ENCODE measurements around the gene CCDC122. TPM values are rescaled to one million over a fixed set of nuclear protein-coding genes. Genes with fewer than 3 reads are reported as not detected.
"Not testable (repeated sequence)": the region's sequence is repeated elsewhere in the genome, so short reads cannot be mapped to it uniquely, and the experiment has no call there.

The CCDC122 gene
- total and polyA plus RNA-seq, 10 of the 15 experiments (the other 5 are each of a cell fraction or from before 2014, with no cell fraction given), result 1.0 to 4.5 (median 2.9) TPM; not detected in 1

GRCh38 chr13:43830497-43830881 lies 49.1 kb downstream of the CCDC122 start:
- H3K27ac ChIP-seq (ENCODE audit: control insufficient read depth, insufficient read depth), result no peak overlapping the region
- FAIRE-seq (no peak), DNase-seq (ENCODE audit: low read depth, low spot score) (no peak), ATAC-seq (no peak)
- no peak overlapping the region for H2AFZ ChIP-seq (ENCODE audit: control insufficient read depth, low read depth, low read length)
- no peak overlapping the region for H3K4me2 ChIP-seq (ENCODE audit: control insufficient read depth, insufficient read depth)
- ChIA-PET SMC1A (ENCODE audit: uncharacterized antibody, unreplicated experiment) (no interaction called here), CTCF (no interaction called here), RAD21 (ENCODE audit: unreplicated experiment) (no interaction called here), POLR2A (no interaction called here)
- TF ChIP-seq EP300 (IDR thresholded peaks at IDR 0.05; ENCODE audit: borderline replicate concordance in 1 of 2, control insufficient read depth in 1 of 2, low read depth in 2 of 2, low read length in 2 of 2) (no peak), BCL11A (IDR thresholded peaks at IDR 0.05; ENCODE audit: low read depth, low read length) (no peak), BHLHE40 (IDR thresholded peaks at IDR 0.05; ENCODE audit: borderline replicate concordance in 1 of 2, low read depth in 2 of 2, low read length in 1 of 2) (no peak), CHD1 (IDR thresholded peaks at IDR 0.05; ENCODE audit: low read depth, low read length) (no peak), ZNF24 (IDR thresholded peaks at IDR 0.05) (no peak), FOS (IDR thresholded peaks at IDR 0.05; ENCODE audit: borderline replicate concordance, extremely low read depth, insufficient read length) (no peak), E2F4 (IDR thresholded peaks at IDR 0.05; ENCODE audit: low read depth, low read length) (no peak), PAX5 (IDR thresholded peaks at IDR 0.05; ENCODE audit: borderline replicate concordance, low read depth, low read length) (no peak), REST (IDR thresholded peaks at IDR 0.05; ENCODE audit: low read depth, low read length) (no peak), ZNF217 (IDR thresholded peaks at IDR 0.05) (no peak), NR2F1 (conservative IDR thresholded peaks at IDR 0.05) (no peak), ASH2L (IDR thresholded peaks at IDR 0.05; ENCODE audit: borderline replicate concordance, low read depth) (no peak), SREBF1 (IDR thresholded peaks at IDR 0.05; ENCODE audit: low read length) (no peak), RUNX3 (IDR thresholded peaks at IDR 0.05; ENCODE audit: low read length) (no peak)
- 78% methylated on average over 5 of the region's 5 CpGs for WGBS (ENCODE audit: insufficient coverage, insufficient replicate concordance, low lambda C conversion rate, missing lambda C conversion rate)
- H3K4me1 ChIP-seq (ENCODE audit: control insufficient read depth, insufficient read depth, low read length), result no peaks in the 10 kb centered on the region
- intact Hi-C loops (cut with micrococcal nuclease; ENCODE audit: unreplicated experiment), result no loop called here
- no peaks in the 10 kb centered on the region for H3K36me3 ChIP-seq (ENCODE audit: control insufficient read depth in 2 of 2, insufficient read depth in 2 of 2, low read length in 1 of 2)
- H3K27me3 ChIP-seq (replicated peaks in 1 of 2; ENCODE audit: control insufficient read depth in 2 of 2, insufficient read depth in 2 of 2, low read length in 1 of 2), result no peaks in the 10 kb centered on the region
- no peaks in the 10 kb centered on the region for H4K20me1 ChIP-seq (ENCODE audit: control insufficient read depth, insufficient read depth)
- no peak overlapping the region for H3K4me3 ChIP-seq
- no TSS peak for BruUV-seq (replicated peaks)
- no peaks in the 10 kb centered on the region for H3K9me3 ChIP-seq (replicated peaks; ENCODE audit: control insufficient read depth, insufficient read depth, low read length)
- H3K79me2 ChIP-seq (ENCODE audit: control insufficient read depth, insufficient read depth, low read length), result no peaks in the 10 kb centered on the region
- H3K9ac ChIP-seq (ENCODE audit: control insufficient read depth, insufficient read depth, low read length), result no peak overlapping the region
- in situ Hi-C loops (cut with MboI), result no loop called here

GRCh38 chr13:43824656-43825055 lies 54.9 kb downstream of the CCDC122 start:
- H3K9me3 ChIP-seq (replicated peaks; ENCODE audit: control insufficient read depth, insufficient read depth, low read length); H2AFZ ChIP-seq (ENCODE audit: control insufficient read depth, low read depth, low read length); RAD21 ChIA-PET (ENCODE audit: unreplicated experiment); H3K36me3 ChIP-seq (ENCODE audit: control insufficient read depth in 2 of 2, insufficient read depth in 2 of 2, low read length in 1 of 2); H3K4me2 ChIP-seq (ENCODE audit: control insufficient read depth, insufficient read depth); H3K27ac ChIP-seq (ENCODE audit: control insufficient read depth, insufficient read depth); H3K4me1 ChIP-seq (ENCODE audit: control insufficient read depth, insufficient read depth, low read length); H3K9ac ChIP-seq (ENCODE audit: control insufficient read depth, insufficient read depth, low read length); ATAC-seq; H3K79me2 ChIP-seq (ENCODE audit: control insufficient read depth, insufficient read depth, low read length); BruUV-seq (replicated peaks); FAIRE-seq; CTCF ChIA-PET; H3K27me3 ChIP-seq (replicated peaks in 1 of 2; ENCODE audit: control insufficient read depth in 2 of 2, insufficient read depth in 2 of 2, low read length in 1 of 2); POLR2A ChIA-PET; H4K20me1 ChIP-seq (ENCODE audit: control insufficient read depth, insufficient read depth); DNase-seq (ENCODE audit: low read depth, low spot score); H3K4me3 ChIP-seq; in situ Hi-C loops (cut with MboI); intact Hi-C loops (cut with micrococcal nuclease; ENCODE audit: unreplicated experiment); SMC1A ChIA-PET (ENCODE audit: uncharacterized antibody, unreplicated experiment): not testable (repeated sequence)
- 0% methylated on average over 1 of the region's 1 CpG for WGBS (ENCODE audit: insufficient coverage, insufficient replicate concordance, low lambda C conversion rate, missing lambda C conversion rate)
